ENCODE data around the gene DMRTB1. TPM values are rescaled to one million over a fixed set of nuclear protein-coding genes. Genes with fewer than 3 reads are reported as not detected.

Gene DMRTB1
- total and polyA plus RNA-seq, 9 of the 15 experiments (the other 6 are each of a cell fraction or from before 2014, with no cell fraction given), result 0.06 to 0.35 (median 0.13) TPM; not detected in 3

DNA sequence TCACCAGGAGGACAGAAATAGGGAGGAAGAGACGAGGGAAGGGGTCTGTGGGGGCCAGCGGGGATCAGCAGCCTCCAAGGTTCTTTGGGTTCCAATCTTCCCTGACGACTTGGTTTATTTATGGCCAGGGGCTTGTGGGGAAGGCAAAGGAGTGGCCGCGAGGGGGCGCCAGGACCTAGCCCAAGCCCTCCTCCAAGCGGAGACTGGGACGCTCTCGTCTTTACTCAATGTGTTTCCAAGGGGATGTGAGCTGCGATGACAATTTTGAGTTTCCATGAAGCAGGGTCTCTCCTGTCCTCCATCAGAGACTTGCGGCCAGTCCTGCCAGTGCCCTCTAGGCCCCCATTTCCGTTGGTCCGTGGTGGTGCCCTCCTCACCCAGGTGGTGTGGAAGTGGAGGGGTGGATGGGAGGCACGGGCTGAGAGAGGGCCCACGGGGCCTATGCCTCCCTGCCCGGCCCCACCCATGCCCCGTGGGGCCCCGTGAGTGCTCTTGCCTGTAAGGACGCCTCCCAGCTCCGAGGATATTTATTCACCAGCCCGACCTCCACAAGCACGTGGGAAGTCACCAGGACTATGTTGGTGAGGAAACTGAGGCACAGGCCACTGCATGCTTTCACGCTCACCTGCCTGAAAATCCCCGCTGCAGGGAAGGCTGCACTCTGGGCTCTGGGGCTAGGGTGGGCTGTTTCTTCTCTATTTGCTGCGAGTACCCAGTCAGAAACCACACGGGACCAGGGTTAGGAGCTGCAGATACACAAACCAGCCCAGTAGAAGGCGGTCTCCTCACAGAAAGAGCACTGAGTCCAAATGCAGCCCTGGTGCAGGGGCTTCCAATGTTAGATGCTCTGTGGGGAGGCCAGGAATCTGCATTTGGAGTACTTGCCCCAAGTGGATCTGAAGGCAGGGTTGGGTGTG lies 26.5 kb downstream of the DMRTB1 start:
- POLR2A ChIA-PET, result interaction anchor here (0.9 kb wide), 1 partner anchor 18 kb away, joined by 3 read pairs; no protein-coding TSS in a partner anchor
- no peak overlapping the region for H2AFZ ChIP-seq (ENCODE audit: low read depth, low read length)
- no peaks in the 10 kb centered on the region for H3K79me2 ChIP-seq (ENCODE audit: control insufficient read depth, insufficient read depth, low read length)
- peak; percentile 96 for FAIRE-seq
- intact Hi-C loops (cut with micrococcal nuclease) (loop anchor here (1.0 to 10.0 kb wide), 4 partner anchors 109 to 459 kb away; partner anchors contain the start of genes IFT25 and LRRC42), in situ Hi-C loops (cut with MboI) (loop anchor here (5.0 kb wide), 1 partner anchor 267 kb away; no protein-coding TSS in a partner anchor)
- 3% methylated on average over 26 of the region's 27 CpGs for WGBS (ENCODE audit: insufficient coverage, low coverage, missing lambda C conversion rate)
- H3K4me1 ChIP-seq (replicated peaks in 1 of 2; ENCODE audit: control insufficient read depth in 2 of 2, insufficient read depth in 2 of 2, low read length in 2 of 2), result peaks cover 0 to 4% of the 10 kb centered on the region in 2 experiments; a peak in 1 of 5 replicates
- H4K20me1 ChIP-seq (replicated peaks; ENCODE audit: control insufficient read depth, insufficient read depth, low read length), result peaks cover 9% of the 10 kb centered on the region
- peak; percentile 85 to 87 (median 86) for DNase-seq (ENCODE audit: extremely low read depth in 1 of 4, low spot score in 3 of 4)
- BruUV-seq (replicated peaks), result no TSS peak
- H3K9ac ChIP-seq (ENCODE audit: insufficient read depth in 1 of 2, low read depth in 2 of 2, low read length in 2 of 2), result no peak overlapping the region
- H3K9me1 ChIP-seq (ENCODE audit: control insufficient read depth, insufficient read depth, low read length), result no peaks in the 10 kb centered on the region
- no peak overlapping the region for H3K4me2 ChIP-seq (ENCODE audit: insufficient read depth, low read length)
- H3K9me3 ChIP-seq (replicated peaks; ENCODE audit: control insufficient read depth, insufficient read depth, low read depth, low read length), result no peaks in the 10 kb centered on the region
- CTCF ChIA-PET (ENCODE audit: low intra/inter-chr PET ratio), result interaction anchor here (0.6 to 1.5 kb wide), 5 partner anchors 108 to 269 kb away, joined by 3 to 12 read pairs (median 4); no protein-coding TSS in a partner anchor
- peaks cover 40 to 86% of the 10 kb centered on the region in 2 experiments; a peak in 4 of 5 replicates for H3K27me3 ChIP-seq (ENCODE audit: control insufficient read depth in 2 of 2, insufficient read depth in 2 of 2, low read length in 2 of 2)
- no peak overlapping the region for H3K4me3 ChIP-seq
- no peak overlapping the region for H3K27ac ChIP-seq (ENCODE audit: extremely low read depth, low read depth, low read length)
- ATAC-seq, result peak; percentile 98
- no peaks in the 10 kb centered on the region for H3K36me3 ChIP-seq (ENCODE audit: control insufficient read depth, insufficient read depth, low read length)
- TF ChIP-seq, protein P1, sequence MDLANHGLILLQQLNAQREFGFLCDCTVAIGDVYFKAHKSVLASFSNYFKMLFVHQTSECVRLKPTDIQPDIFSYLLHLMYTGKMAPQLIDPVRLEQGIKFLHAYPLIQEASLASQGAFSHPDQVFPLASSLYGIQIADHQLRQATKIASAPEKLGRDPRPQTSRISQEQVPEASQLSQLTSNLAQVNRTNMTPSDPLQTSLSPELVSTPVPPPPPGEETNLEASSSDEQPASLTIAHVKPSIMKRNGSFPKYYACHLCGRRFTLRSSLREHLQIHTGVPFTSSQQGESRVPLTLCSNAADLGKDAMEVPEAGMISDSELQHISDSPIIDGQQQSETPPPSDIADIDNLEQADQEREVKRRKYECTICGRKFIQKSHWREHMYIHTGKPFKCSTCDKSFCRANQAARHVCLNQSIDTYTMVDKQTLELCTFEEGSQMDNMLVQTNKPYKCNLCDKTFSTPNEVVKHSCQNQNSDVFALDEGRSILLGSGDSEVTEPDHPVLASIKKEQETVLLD (IDR thresholded peaks at IDR 0.05), result no peak
- TF ChIP-seq SP2 (IDR thresholded peaks at IDR 0.05; ENCODE audit: extremely low read depth, low read depth, low read length, poor library complexity, severe bottlenecking) (no peak), CC2D1A (IDR thresholded peaks at IDR 0.05) (peak; percentile 65; the same call in 1 of the 2 replicates), ARID1B (IDR thresholded peaks at IDR 0.05) (no peak), RCOR1 (IDR thresholded peaks at IDR 0.05; ENCODE audit: borderline replicate concordance in 1 of 2, low read depth in 2 of 2, low read length in 2 of 2) (0 out of 4 replicates have a peak, but pooled peaks of 1 of the 2 experiments have one; percentile 21), ESRRA (IDR thresholded peaks at IDR 0.05; ENCODE audit: borderline replicate concordance, low read depth) (0 out of 2 replicates have a peak, but pooled peaks have one; percentile 39), PHB (CRISPR knock-in tag; IDR thresholded peaks at IDR 0.05) (0 out of 2 replicates have a peak, but pooled peaks have one; percentile 8), PYGO2 (tag; IDR thresholded peaks at IDR 0.05) (no peak), ZNF778 (CRISPR knock-in tag; IDR thresholded peaks at IDR 0.05) (no peak), ZNF644 (tag; IDR thresholded peaks at IDR 0.05; ENCODE audit: low read depth) (no peak), PHF8 (IDR thresholded peaks at IDR 0.05; ENCODE audit: borderline replicate concordance, low read length) (no peak), XRCC5 (IDR thresholded peaks at IDR 0.05; ENCODE audit: low read depth, low read length) (peak; percentile 81; the same call in 1 of the 2 replicates), BHLHE40 (IDR thresholded peaks at IDR 0.05; ENCODE audit: low read length) (peak; percentile 30; the same call in 1 of the 2 replicates), ZNF431 (CRISPR knock-in tag; IDR thresholded peaks at IDR 0.05) (no peak), STAG1 (CRISPR knock-in tag; IDR thresholded peaks at IDR 0.05; ENCODE audit: borderline replicate concordance) (peak; percentile 88; the same call in 1 of the 2 replicates), PTTG1 (tag; IDR thresholded peaks at IDR 0.05; ENCODE audit: low read depth) (no peak), HNRNPLL (IDR thresholded peaks at IDR 0.05; ENCODE audit: low read depth, low read length, poor library complexity, severe bottlenecking) (no peak)
- TF ChIP-seq, protein P2, sequence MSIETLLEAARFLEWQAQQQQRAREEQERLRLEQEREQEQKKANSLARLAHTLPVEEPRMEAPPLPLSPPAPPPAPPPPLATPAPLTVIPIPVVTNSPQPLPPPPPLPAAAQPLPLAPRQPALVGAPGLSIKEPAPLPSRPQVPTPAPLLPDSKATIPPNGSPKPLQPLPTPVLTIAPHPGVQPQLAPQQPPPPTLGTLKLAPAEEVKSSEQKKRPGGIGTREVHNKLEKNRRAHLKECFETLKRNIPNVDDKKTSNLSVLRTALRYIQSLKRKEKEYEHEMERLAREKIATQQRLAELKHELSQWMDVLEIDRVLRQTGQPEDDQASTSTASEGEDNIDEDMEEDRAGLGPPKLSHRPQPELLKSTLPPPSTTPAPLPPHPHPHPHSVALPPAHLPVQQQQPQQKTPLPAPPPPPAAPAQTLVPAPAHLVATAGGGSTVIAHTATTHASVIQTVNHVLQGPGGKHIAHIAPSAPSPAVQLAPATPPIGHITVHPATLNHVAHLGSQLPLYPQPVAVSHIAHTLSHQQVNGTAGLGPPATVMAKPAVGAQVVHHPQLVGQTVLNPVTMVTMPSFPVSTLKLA (conservative IDR thresholded peaks at IDR 0.05), result no peak

All from K562 (cell line).